Fibroblast of the conjunctiva (primary cell): Measurements from ENCODE around the gene ZNF385D.
"Not testable (repeated sequence)": the region's sequence is repeated elsewhere in the genome, so short reads cannot be mapped to it uniquely, and the experiment has no call there.

ENCODE experiments used
- DNase-seq: peaks from one replicate; pipeline ENCODE4 v3.0.0-alpha.2; 2010; ENCODE audit warnings: low read depth

The ZNF385D gene

DNA sequence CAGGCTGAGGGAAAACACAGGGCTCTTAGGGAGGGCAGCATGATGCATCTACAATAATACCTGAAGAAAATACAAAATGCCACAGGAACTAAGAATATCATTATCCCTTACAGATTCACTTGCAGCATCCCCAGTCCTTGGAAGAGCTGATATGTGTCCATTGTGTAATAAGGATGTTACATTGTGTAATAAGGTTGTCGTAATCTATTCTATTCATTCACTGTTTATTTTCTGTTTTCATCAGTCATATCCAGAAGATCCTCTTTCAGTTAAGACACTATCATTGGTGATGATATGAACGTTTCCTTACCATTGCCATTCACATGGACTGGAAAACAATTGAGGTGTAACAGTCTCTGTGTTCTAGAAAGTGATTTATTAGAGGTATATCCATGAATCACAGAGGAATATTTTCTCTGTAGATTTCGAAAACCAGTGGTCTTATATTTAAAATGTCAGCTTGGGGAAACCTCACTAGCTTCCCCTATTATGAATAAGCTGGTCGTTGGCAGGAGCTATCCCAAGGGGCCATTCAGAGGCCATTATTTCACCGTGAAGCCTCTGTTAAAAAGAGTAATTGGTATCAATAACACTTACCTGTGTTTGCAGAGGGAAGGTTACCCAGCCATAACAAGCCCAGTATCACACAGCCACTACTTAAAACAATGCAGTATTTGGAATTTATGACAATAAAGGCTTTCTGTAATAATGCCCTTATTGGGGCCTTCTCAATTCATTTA is 241.1 kb downstream of the ZNF385D start:
- DNase-seq: no peak

DNA sequence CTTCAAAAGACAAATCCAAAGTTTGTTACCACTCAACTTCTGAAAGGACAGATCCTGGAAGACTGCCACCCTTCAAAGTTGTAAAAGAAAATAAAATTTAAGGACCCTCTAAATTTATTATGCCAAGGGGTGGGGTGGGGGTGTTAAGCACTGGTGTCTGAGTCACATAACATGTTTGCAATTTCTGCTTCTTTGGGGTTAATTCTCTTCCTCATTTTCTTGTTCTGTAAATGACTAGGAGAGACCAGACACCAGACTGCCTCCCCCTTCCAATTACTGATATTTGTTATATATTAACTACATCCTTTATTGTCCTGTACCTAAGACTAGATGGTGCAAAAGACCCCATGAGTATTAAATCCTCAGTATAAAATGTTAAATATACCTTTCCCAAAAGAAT is 242.8 kb downstream of the ZNF385D start:
- no peak for DNase-seq

DNA sequence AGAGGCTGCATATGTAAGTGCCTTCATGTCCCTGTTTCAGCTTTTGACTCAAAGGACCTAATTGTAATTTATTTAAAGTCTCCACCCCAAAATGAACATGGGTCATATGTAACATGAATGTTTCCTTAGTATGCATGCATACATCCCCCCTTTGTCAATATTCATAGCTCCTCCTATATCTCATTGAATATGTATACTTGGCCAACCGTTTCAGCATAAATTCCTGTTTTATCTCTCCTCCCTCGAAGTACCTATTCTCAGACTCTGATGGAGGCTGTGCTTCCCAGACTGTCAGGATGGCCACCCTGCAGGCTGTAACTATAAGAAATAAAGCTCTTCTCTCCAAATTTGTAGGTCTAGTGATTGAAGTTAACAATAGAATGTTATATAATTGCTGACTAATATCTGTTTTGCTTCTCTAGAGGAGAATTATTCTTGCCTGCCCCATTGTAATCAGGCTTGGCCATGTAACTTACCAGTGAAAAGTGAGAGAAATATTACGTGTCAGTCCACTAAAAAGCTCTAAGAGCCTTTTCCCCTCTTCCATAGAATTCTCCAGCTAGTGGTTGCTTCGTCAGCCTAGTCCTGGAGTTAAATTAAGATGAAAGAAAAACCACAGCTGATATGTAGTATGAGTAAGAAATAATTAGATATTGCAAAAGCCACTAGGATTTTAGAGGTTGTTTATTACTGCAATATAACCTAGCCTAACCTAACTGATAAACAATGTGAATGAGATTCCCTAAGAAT is 245.1 kb downstream of the ZNF385D start:
- no peak for DNase-seq

DNA sequence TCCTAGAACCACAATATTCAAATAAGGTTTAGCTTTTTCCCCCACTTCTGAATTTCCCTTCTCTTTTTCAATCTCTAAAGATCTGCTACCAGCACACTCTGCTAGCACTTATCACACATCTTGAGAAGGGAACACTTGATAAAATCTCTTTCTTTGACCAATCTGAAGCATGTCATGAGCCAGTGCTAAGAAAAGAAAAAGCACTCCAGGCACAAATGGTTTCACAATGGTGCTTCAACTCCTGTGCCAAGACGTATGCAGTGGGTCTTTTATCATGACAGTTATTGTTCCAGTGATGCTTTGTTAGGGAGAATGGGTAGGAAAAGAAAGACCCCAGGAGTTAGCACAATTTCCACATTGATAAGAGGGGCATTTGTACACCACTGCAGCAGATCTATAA is 248.4 kb downstream of the ZNF385D start:
- no peak for DNase-seq

DNA sequence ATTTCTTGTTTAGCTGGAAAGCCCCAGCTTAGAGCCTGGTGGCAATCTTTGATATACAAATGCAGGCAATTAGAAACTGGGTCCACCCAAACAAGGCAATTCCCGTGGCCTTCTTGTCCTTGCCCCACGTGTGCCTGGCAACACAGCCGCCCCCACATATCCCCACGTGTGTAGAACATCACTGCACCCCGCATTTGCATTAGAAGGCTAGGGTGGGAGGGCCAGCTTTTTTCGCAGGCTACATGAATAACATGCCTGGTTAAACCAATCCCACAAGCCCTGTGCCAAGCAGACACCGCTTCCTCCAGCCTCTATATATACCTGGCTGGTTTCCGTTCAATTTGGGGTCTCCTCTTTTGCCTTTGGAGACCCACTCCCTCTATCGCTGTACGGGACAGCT is 250.2 kb downstream of the ZNF385D start:
- no peak for DNase-seq

DNA sequence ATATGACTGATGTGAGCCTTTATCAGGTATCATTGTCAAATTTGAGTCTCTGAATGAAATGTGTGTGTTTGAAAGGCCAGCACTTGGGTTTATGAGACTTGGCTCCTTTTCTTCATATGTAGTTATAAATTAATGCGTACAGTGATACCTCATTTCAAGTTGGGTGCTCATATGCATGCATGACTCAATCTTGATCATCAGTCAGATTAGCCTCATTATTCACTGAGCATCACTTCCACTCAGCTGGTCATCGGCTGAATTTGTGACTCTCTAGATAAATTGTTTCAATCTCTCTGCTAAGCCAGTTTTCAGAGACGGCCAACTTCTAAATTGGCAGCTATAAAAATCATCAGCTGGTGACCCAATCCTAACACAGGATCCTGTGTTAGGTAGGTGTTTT is 260.3 kb downstream of the ZNF385D start:
- DNase-seq: not testable (repeated sequence)

DNA sequence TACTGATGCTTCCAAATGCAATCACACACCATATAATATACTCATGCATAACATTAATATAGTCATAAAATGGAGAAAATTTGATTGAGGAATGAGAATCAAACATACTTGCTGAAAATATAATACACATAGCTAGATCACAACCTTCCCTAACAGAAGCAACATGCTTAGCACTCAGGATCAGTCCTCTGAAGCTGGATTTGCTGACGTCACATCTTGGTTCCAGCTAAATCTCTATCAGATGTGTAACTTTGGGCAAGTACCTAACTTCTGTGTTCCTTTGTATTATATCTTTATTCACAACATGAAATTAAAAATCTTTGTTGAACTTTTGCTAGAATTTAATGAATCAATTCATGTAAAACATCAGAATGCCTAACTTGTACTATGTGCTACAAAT is 263.5 kb downstream of the ZNF385D start:
- no peak for DNase-seq

DNA sequence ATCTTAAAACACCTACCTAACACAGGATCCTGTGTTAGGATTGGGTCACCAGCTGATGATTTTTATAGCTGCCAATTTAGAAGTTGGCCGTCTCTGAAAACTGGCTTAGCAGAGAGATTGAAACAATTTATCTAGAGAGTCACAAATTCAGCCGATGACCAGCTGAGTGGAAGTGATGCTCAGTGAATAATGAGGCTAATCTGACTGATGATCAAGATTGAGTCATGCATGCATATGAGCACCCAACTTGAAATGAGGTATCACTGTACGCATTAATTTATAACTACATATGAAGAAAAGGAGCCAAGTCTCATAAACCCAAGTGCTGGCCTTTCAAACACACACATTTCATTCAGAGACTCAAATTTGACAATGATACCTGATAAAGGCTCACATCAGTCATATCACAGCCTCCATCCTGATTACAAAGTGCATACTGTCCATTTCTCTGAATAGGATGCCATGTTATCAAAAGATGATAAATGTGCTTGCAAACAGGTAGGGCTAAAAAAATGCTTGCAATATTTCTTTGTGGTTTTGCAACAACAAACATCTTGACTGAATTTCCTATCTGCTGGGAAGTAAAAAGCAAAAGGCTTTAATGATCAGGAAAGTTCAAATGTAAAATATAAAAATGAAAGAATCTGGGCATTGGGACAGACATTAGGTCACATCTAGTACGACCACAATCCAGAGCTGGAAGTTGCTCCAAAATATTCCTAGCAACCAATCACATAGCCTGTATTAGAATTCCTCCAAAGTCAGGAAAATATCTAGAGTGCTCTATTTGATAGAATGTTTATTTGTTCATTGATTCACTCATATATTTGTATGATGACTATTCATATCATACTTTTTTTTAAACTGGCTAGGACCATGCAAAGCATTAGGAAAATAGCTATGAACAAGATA is 264.7 kb downstream of the ZNF385D start:
- DNase-seq: not testable (repeated sequence)

DNA sequence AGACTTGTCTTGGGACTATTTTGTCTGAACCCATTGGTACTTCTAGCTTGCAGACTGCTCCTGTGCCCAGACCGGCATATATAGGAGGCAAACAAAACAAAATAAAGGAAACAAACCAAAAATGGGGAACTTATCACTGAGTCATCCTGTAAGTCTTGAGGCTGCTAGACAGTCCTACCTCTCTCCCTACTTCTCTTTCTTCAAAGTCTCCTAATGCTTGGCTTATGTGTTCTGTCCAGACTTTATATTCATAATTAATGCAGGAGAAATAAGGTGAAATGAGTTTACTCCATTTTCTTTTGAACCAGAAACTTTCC is 266.2 kb downstream of the ZNF385D start:
- DNase-seq: no peak

DNA sequence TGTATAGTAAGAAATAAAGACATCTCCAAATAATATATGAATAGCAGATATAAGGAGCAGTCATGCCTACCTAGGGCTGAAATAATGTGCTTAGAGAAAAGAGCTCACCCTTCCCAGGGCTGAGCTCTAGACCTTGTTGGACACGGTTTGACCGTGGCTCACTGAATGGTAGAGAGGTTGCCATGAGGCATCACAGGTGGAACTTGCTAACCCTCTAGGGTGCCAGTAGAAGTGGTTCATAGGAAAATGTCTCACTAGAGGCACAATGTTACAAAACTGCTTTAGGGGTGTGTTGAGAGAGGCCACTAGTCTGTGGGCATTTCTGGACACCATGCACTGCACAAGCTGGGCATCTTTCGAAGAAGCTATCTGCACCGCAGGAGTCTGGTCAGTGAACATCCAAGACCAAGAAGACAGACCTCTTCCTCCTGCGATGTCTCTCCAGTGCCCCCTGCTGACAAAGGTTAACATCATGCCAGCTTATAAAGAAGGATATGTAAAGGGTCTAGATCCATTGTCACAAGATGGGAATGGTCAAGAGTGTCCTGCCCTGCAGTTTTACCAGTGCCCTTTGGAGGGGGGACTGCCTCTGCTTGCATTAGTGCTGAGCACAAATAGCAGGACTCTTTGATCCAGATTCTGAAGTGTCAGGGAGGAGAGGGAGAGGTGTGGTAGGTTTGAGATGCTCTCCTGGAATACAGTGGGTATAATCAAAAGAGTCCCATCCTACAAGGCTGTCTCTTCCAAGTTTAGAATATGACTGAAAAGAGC is 266.8 kb downstream of the ZNF385D start:
- peak; percentile 75 for DNase-seq

DNA sequence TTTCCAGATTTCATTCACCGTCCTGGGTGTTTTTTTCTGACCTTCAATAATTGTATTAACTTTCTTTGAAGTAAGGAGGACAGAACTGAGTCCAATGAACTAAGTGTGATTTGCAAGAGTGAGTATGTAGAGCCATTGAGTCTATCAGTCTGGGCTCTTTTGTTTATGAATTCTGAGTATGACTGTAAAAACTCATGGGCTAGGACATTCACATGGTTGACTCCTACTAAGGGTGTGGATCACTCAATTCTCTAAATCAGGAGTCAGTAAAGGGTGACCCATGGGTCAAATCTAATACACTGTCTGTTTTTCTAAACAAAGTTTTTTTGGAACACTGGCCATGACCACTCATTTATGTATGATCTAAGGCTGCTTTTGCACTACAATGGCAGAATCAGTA is 269.0 kb downstream of the ZNF385D start:
- DNase-seq: no peak

DNA sequence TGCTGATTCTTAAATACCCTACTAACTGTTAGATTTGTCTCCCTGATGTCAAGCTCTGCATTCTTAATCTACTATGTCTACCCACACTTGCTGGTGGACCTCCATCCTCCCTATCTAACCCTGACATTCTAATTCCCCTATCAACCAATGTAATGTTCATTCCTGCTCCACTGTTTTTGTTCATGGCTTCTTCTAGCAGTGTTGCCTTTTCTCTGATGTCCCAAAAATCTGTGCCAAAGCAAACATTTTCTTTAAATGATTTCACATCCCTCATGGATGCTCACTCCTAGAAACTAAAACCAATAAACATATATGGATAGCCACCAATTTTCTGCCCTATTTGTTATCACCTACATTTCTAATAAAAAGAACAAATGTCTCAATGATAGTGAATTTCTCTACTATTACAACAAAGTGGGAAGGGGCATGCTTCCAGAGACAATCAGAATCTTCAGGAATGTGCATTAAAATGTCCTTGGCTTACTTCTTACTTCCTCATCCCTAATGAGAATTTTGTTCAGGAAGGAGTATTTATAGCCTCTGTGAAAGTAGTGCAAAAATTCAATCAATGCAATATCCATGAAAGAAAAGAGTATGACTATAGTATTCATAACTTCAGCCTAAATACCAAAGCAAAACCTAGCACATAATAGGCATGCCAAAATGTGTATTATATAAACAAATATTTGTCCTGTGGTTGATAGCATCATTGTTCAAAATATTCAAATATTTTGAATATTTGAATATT is 273.3 kb downstream of the ZNF385D start:
- no peak for DNase-seq

DNA sequence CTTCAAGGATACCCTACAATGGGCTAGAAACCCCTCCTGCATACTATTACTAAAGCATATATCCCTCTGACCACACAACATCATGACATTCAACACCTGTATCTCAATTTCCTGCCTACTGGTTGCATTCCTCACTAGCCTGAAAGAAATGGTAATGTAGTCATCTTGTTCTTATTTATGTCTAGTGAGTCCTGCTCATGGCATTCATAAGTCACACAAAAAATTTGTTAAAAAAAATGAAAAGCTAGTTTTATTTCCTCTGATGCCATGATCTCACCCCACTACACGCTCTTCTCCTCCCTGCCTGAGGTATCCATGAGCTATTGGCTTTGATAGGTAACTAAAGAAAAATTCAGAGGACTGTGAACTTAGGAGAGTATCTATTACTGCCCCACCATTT is 284.5 kb downstream of the ZNF385D start:
- DNase-seq: no peak

DNA sequence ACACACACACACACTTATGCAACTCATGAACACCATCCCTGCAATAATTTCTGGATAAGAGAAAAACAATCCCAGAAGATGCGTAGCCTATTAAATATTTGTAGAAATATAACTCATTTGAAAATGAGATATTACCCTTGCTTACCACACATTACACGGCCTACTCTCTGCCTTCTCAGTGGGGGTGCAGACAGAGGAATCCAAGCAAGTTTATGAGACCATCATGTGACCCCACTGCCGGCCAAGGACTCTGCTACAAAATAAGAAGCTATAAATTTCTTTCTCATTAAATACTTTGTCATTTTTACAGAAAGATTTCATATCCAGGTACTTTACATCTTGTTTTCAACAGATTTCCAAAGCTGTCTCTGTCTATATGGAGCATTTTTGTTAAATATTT is 286.3 kb downstream of the ZNF385D start:
- DNase-seq: no peak

DNA sequence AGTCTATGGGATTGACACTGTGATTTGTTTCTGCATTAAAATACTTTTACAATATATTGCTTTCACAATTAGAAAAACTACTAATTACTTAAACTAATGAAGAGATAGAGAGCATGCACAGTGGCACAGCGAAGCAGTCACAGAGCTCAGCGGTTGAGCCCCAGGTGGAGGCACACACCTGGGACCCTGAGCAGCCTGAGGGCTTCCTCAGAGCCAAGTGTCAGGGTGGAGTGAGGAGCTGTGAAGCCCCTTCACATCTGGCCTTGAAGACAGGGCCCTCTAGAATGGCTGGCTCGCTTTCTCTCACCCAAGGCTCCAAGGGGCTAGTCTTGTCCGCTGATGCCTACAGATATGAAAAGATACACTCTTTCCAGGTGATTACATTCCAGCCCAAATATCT is 287.7 kb downstream of the ZNF385D start:
- no peak for DNase-seq

DNA sequence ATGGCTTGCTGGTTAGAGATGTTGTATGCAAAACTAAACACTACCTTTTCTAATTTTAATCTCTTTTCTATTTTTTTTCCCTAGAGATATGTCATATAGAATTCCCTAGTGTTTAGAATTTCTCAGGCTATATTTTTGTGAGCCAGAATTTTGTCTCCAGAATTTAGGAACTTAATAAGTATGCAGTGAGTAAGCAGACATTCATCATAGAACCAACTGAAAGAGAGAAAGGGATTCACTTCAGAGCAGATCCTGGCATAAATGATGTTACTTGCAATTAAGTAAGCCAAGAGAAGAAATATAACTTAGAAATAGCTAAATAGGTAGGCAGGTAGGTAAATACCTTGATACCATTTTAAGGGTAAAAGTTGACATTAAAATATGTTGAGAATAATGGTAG is 288.9 kb downstream of the ZNF385D start:
- no peak for DNase-seq

DNA sequence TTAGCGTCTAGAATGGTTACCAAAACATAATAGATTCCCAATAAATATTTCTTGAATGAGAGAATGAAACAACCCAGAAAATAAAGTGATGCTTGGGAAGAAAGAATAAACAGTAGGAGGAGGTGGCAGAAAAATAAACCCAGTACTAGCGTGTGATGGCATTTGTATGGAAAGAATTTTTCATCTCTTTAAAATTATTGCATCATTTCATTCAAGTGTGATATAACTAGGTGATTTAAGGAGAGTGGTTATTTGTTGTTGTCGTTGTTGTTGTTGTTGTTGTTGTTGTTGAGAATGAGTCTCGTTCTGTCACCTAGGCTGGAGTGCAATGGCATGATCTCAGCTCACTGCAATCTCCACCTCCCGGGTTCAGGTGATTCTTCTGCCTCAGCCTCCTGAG is 293.9 kb downstream of the ZNF385D start:
- no peak for DNase-seq

DNA sequence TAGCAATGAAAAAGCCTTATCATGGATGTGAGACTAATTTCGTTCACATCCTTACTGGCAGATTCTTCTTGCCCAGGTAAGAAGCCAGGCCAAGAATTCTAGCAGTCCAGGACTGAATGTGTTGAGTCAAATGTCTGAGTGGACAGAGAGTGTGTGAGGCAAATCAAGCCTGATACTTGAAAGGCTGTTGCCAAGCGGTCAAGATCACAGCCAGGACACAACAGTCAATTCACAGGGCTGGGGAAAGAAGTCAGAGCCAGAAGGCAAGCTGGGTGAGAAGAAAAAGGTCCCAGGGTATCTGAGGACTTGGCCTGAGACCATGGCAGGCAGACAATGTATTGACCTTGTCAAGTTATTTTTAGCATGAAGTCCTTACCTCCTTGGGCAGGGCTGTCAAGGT is 301.3 kb downstream of the ZNF385D start:
- no peak for DNase-seq

DNA sequence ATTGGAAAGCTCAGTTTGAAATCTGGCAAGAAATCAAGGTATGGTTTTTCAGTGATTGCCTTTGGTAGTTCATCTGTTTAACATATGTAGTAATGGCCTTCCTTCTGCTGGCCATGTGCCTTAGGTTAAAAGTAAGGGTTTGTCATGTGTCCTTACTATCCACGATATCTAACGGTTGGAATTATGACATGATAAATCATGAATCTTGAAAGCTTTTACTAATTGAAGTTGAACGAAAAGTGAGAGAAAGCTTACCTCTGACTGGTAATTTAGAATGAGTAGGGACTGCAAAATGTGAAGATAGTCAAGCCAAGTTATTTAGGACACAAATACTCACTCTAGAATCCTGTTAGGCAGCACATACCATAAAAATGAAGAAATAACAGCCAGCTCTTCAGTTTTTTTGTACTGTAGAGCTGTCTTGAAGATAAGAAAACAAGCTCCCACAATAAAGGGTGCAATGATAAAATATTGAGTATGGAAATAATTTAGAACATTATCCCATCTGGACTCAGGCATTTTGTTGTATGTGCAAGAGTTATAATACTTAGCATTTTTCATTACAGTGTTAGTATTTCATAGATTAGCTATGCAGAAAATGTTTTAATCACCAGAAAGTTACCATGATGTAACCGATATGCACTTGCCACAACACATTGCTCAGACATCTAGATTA is 303.4 kb downstream of the ZNF385D start:
- peak; percentile 49 for DNase-seq

DNA sequence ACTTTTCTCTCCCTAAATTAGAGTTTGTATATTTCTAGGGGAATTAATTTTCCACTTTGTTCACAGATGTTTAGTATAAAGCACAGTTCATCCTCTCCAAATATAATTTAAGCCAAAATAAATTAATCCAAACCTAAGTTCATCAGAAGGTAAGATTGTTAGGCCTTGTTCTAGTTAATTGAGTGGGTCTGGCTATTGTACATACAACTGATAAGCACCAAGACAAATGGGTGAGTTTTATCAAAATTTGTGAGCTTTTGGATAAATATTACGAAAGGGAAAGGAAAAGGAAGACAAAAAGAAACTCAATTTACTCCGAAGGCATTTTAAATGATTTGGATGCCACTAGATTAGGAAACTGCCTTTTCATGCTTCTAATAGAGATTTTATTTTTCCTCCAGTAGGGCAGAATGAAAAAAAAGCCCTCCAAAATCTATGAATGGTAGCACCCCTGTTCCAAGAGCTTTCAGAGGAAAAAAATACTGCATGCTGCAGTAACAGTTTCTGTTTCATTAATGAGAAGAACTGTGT is 304.0 kb downstream of the ZNF385D start:
- DNase-seq: no peak

DNA sequence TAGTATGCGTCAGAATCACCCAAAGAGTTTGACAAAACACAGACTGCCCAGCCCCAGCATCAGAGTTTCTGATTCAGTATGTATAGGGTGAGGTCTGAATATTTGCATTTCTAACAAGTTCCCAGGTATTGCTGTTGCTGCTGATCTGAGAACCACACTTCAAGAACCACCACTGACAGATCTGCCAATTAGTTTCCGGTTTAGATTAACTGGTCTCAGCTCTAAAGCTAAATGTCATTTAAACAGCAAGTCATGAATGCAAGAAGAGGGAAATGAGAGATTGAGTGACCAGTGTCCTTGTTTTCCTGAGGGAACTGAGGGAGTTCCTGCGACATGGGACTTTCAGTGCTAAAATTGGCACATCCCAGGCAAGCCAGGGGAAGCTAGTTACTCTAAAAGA is 305.0 kb downstream of the ZNF385D start:
- no peak for DNase-seq
